B cell (primary cell): ENCODE results near the gene HSD11B2. TPM values are rescaled to one million over a fixed set of nuclear protein-coding genes. Genes with fewer than 3 reads are reported as not detected.

Experiments
- ATAC-seq: fragments of 200-7000 bp; cut with Tn5 transposase; one replicate; pipeline ENCODE4 v1.10.0; 2021; ENCODE audit warnings: low read depth, mild to moderate bottlenecking, moderate number of reproducible peaks, moderate library complexity
- CTCF ChIA-PET: fragments of 350-600 bp; sonication (Branson Sonifier 250); formaldehyde crosslinking; loops from one replicate; lab custom pipeline; 2021; ENCODE audit warnings: antibody characterized with exemption, inconsistent platforms; lab: Charles Lee
- POLR2A ChIA-PET: fragments of 350-600 bp; sonication (Branson Sonifier 250); formaldehyde crosslinking; loops from one replicate; lab custom pipeline; 2021; ENCODE audit warnings: antibody characterized with exemption; lab: Charles Lee
- DNase-seq: peaks from one replicate; pipeline ENCODE4 v3.0.0; 2013
- H2AFZ ChIP-seq: 2 replicates; pipeline ENCODE4 v1.6.1; 2012; ENCODE audit warnings: mild to moderate bottlenecking, low read depth, low read length; ENCODE audit not compliant: insufficient read depth, poor library complexity, severe bottlenecking
- H3K27ac ChIP-seq, 2 donors: 1 replicate in 1 of 2; 2 replicates in 1 of 2; pipeline ENCODE4 v1.5.1; 2012 to 2013; ENCODE audit warnings: low read length in 2 of 2, mild to moderate bottlenecking in 2 of 2, moderate library complexity in 1 of 2
- H3K27me3 ChIP-seq, 4 experiments: fragments of 200-600 bp in 1 of 4; sonication (generic) in 1 of 4; replicated peaks in 1 of 4; 1 replicate in 2 of 4; 2 replicates in 2 of 4; pipeline versions ENCODE4 v1.6.1 to v1.7.0; 2013 to 2016; ENCODE audit warnings: low read length in 3 of 4, mild to moderate bottlenecking in 2 of 4, mixed read lengths in 1 of 4, moderate library complexity in 1 of 4; ENCODE audit not compliant: insufficient read depth in 4 of 4, control insufficient read depth in 3 of 4; ENCODE audit errors: control extremely low read depth in 1 of 4
- H3K36me3 ChIP-seq, 2 experiments: replicated peaks in 1 of 2; 1 replicate in 1 of 2; 2 replicates in 1 of 2; pipeline versions ENCODE4 v1.6.1 to v1.7.1; 2013; ENCODE audit warnings: low read length in 1 of 2; ENCODE audit not compliant: insufficient read depth in 2 of 2, control insufficient read depth in 1 of 2; ENCODE audit errors: control extremely low read depth in 1 of 2, extremely low read depth in 1 of 2
- H3K4me1 ChIP-seq, 2 donors: fragments of 200-600 bp in 1 of 2; sonication (generic) in 1 of 2; 1 replicate in 1 of 2; 2 replicates in 1 of 2; pipeline versions ENCODE4 v1.5.1 to v1.6.1; 2013 to 2017; ENCODE audit warnings: low read length in 2 of 2; ENCODE audit not compliant: control insufficient read depth in 2 of 2, insufficient read depth in 2 of 2
- H3K4me2 ChIP-seq: replicated peaks from 2 replicates; pipeline ENCODE3; 2012; ENCODE audit warnings: mild to moderate bottlenecking, low read depth, low read length; ENCODE audit not compliant: poor library complexity, severe bottlenecking
- H3K4me3 ChIP-seq, 5 experiments: fragments of 200-600 bp in 1 of 5; sonication (generic) in 1 of 5; 1 replicate in 3 of 5; 2 replicates in 2 of 5; pipeline versions ENCODE4 v1.5.1 to v1.7.0; 2011 to 2016; ENCODE audit warnings: low read length in 4 of 5, mild to moderate bottlenecking in 4 of 5, low read depth in 2 of 5, control low read depth in 1 of 5, moderate library complexity in 1 of 5; ENCODE audit not compliant: insufficient read depth in 1 of 5; ENCODE audit errors: control extremely low read depth in 1 of 5, extremely low read depth in 1 of 5
- H3K79me2 ChIP-seq: fragments of 200-600 bp; sonication (generic); one replicate; pipeline ENCODE4 v1.6.0; 2016; ENCODE audit warnings: low read length; ENCODE audit not compliant: control insufficient read depth, insufficient read depth
- H3K9ac ChIP-seq: fragments of 200-600 bp; sonication (generic); 2 replicates; pipeline ENCODE4 v1.6.1; 2017; ENCODE audit warnings: mild to moderate bottlenecking, low read length, moderate library complexity
- H3K9me3 ChIP-seq, 3 donors: one replicate each; pipeline versions ENCODE4 v1.6.1 to v1.7.1; 2013; ENCODE audit warnings: low read length in 2 of 3; ENCODE audit not compliant: control insufficient read depth in 2 of 3, insufficient read depth in 1 of 3; ENCODE audit errors: control extremely low read depth in 1 of 3
- H4K20me1 ChIP-seq: 2 replicates; pipeline ENCODE4 v1.6.0; 2012; ENCODE audit warnings: mild to moderate bottlenecking, low read length; ENCODE audit not compliant: insufficient read depth, control insufficient read depth, poor library complexity, severe bottlenecking
- H3K27ac Mint-ChIP-seq: one replicate; pipeline ENCODE4 v1.8.0; 2021; ENCODE audit warnings: mixed read lengths
- H3K27me3 Mint-ChIP-seq: one replicate; pipeline ENCODE4 v1.8.0; 2021; ENCODE audit warnings: mixed read lengths
- H3K4me1 Mint-ChIP-seq: one replicate; pipeline ENCODE4 v1.8.0; 2021; ENCODE audit warnings: mixed read lengths
- H3K4me3 Mint-ChIP-seq: one replicate; pipeline ENCODE4 v1.8.0; 2021; ENCODE audit warnings: mixed read lengths
- H3K9me3 Mint-ChIP-seq: one replicate; pipeline ENCODE4 v1.8.0; 2022; ENCODE audit warnings: mixed read lengths; ENCODE audit not compliant: insufficient read depth
- CTCF ChIP-seq: fragments of 200-600 bp; IDR thresholded peaks from one replicate; pipeline ENCODE4 v1.8.0; 2022; ENCODE audit warnings: antibody characterized with exemption, mild to moderate bottlenecking
- EZH2 ChIP-seq: IDR thresholded peaks from 2 replicates; pipeline ENCODE4 v1.6.1; 2012; ENCODE audit warnings: borderline replicate concordance, low read depth, mild to moderate bottlenecking, moderate library complexity, low read length; ENCODE audit not compliant: insufficient read depth, poor library complexity, severe bottlenecking
- WGBS: methylation state at CpG from one replicate; pipeline ENCODE4 v1.1.5; 2013; ENCODE audit warnings: missing lambda C conversion rate; ENCODE audit not compliant: insufficient coverage; 5-methylcytosine and 5-hydroxymethylcytosine counted together
- intact Hi-C: fragments of 100-400 bp; cut with micrococcal nuclease; formaldehyde crosslinking; loops from one replicate; pipeline ENCODE4 v1.10.0; 2022
- polyA plus RNA-seq: library from polyadenylated mRNA; depleted of rRNA; stranded (reverse); fragments of >200 nt; gene quantifications from 2 replicates; pipeline ENCODE4 v1.2.3, GENCODE V29; 2012
- total RNA-seq, 2 donors: library from RNA; stranded (reverse); fragments of 120-200 nt in 1 of 2; gene quantifications; 1 replicate in 1 of 2; 2 replicates in 1 of 2; pipeline versions ENCODE4 v1.2.3 to v1.2.4, GENCODE V29; 2013 to 2022

Gene HSD11B2
- total and polyA plus RNA-seq, 2 donors (not counting 1 experiment from before 2014, with no cell fraction given), result 0.09 TPM; not detected in 1

DNA sequence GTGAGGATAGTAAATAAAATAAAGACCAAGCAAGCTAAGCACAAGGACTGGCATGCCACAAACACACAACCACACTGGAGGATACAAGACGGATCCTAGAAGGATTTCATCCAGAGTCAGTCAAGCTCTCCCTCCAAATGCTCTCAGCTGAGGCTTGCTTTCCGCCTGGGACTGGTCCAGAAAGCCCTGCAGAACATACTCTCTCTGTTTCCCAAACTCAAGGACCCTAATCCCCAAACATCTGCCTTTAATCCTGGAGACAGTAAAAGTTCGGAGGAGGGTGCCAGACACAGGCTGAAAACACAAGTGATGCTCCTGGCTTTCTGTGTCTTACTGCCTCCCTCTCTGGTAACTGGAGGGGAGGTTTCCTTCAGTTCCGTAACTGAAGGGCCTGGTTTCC lies 5.3 kb upstream of the HSD11B2 start:
- ATAC-seq (no peak), DNase-seq (no peak)
- ChIA-PET CTCF (interaction anchor here (0.9 to 4.1 kb wide), 6 partner anchors 8 to 46 kb away, joined by 3 to 81 read pairs (median 4); no protein-coding TSS in a partner anchor), POLR2A (no interaction called here)
- Histone ChIP-seq H3K36me3 (no peaks in the 10 kb centered on the region), H3K27ac (no peak overlapping the region), H3K9me3 (no peaks in the 10 kb centered on the region), H3K27me3 (peaks cover 0 to 40% (median 14%) of the 10 kb centered on the region in 4 experiments), H4K20me1 (no peaks in the 10 kb centered on the region), H2AFZ (no peak overlapping the region), H3K4me3 (no peak overlapping the region), H3K9ac (no peak overlapping the region), H3K79me2 (no peaks in the 10 kb centered on the region), H3K4me1 (peaks cover 9 to 11% of the 10 kb centered on the region in 2 donors), H3K4me2 (no peak overlapping the region)
- no peaks in the 10 kb centered on the region for H3K9me3 Mint-ChIP-seq
- intact Hi-C loops, result no loop called here
- TF ChIP-seq CTCF (no peak), EZH2 (no peak)
- no peak overlapping the region for H3K4me3 Mint-ChIP-seq
- H3K27ac Mint-ChIP-seq, result no peak overlapping the region
- peaks cover 4% of the 10 kb centered on the region for H3K4me1 Mint-ChIP-seq
- H3K27me3 Mint-ChIP-seq, result peaks cover 50% of the 10 kb centered on the region
- WGBS, result 95% methylated on average over 4 of the region's 4 CpGs

DNA sequence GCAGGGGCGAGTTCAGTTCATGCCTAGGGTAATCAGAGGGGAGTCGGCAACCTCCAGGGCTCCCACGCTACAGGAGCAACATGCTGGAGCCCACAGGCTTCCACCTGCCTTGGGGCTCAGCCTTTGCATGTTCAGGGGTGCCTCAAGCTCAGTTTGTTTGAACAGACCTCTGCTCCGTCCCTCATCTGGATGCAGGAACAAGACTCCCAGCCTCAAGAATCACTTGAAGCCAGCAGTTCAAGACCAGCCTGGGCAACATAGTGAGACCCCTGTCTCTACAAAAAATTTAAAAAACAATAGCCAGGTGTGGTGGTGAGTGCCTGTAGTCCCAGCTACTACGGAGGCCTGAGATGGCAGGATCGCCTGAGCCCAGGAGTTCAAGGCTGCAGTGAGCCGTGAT lies 4.9 kb upstream of the HSD11B2 start:
- peaks cover 50% of the 10 kb centered on the region for H3K27me3 Mint-ChIP-seq

More for the DNA sequence above, 4.9 kb upstream of the HSD11B2 start:
- intact Hi-C loops, result no loop called here
- TF ChIP-seq EZH2 (no peak), CTCF (no peak)
- H3K4me3 ChIP-seq, result no peak overlapping the region
- H3K4me2 ChIP-seq, result no peak overlapping the region
- no peaks in the 10 kb centered on the region for H3K79me2 ChIP-seq
- no peaks in the 10 kb centered on the region for H4K20me1 ChIP-seq
- H3K9me3 ChIP-seq, result no peaks in the 10 kb centered on the region
- H3K27me3 ChIP-seq, result peaks cover 0 to 41% (median 14%) of the 10 kb centered on the region in 4 experiments
- 88% methylated on average over 3 of the region's 7 CpGs for WGBS
- POLR2A ChIA-PET, result no interaction called here
- H3K27ac ChIP-seq, result no peak overlapping the region
- Mint-ChIP-seq H3K27ac (no peak overlapping the region), H3K9me3 (no peaks in the 10 kb centered on the region), H3K4me1 (peaks cover 4% of the 10 kb centered on the region), H3K4me3 (no peak overlapping the region)
- ATAC-seq (no peak), DNase-seq (no peak)
- peaks cover 9 to 11% of the 10 kb centered on the region in 2 donors for H3K4me1 ChIP-seq
- no peaks in the 10 kb centered on the region for H3K36me3 ChIP-seq
- CTCF ChIA-PET, result interaction anchor here (0.9 to 4.1 kb wide), 6 partner anchors 8 to 45 kb away, joined by 3 to 81 read pairs (median 4); no protein-coding TSS in a partner anchor
- no peak overlapping the region for H3K9ac ChIP-seq
- no peak overlapping the region for H2AFZ ChIP-seq
